HG02884 (cell line): ENCODE results near the gene NSG1.

Source experiments
- ATAC-seq: cut with Tn5 transposase; IDR thresholded peaks from one replicate; pipeline ENCODE4 v1.9.1; 2021; ENCODE audit warnings: mild to moderate bottlenecking, moderate library complexity; ENCODE audit not compliant: unreplicated experiment

NSG1 gene

GRCh38 chr4:4395849-4396627, 9.1 kb downstream of the NSG1 start:
- ATAC-seq, result no peak

- no peak for ATAC-seq
Measured at GRCh38 chr4:4396628-4397440, 9.9 kb downstream of the NSG1 start.

GRCh38 chr4:4397441-4397819, 10.5 kb downstream of the NSG1 start:
- no peak for ATAC-seq

- no peak for ATAC-seq
Measured at GRCh38 chr4:4398430-4398829, 11.5 kb downstream of the NSG1 start.

GRCh38 chr4:4401036-4401435, 14.1 kb downstream of the NSG1 start:
- ATAC-seq, result no peak

GRCh38 chr4:4402966-4403365, 16.1 kb downstream of the NSG1 start:
- ATAC-seq, result no peak

- ATAC-seq, result no peak
Measured at GRCh38 chr4:4405358-4405962, 18.6 kb downstream of the NSG1 start.

- ATAC-seq, result no peak
Measured at GRCh38 chr4:4406455-4407298, 19.8 kb downstream of the NSG1 start.

- ATAC-seq, result no peak
Measured at GRCh38 chr4:4407299-4408131, 20.6 kb downstream of the NSG1 start.

GRCh38 chr4:4408132-4408523, 21.2 kb downstream of the NSG1 start:
- no peak for ATAC-seq

GRCh38 chr4:4408576-4409335, 21.9 kb downstream of the NSG1 start:
- no peak for ATAC-seq

GRCh38 chr4:4409416-4410115, 22.7 kb downstream of the NSG1 start:
- no peak for ATAC-seq

- ATAC-seq, result no peak
Measured at GRCh38 chr4:4410271-4410670, 23.4 kb downstream of the NSG1 start.

GRCh38 chr4:4411906-4412305, 25.0 kb downstream of the NSG1 start:
- ATAC-seq, result no peak

GRCh38 chr4:4412641-4413372, 25.9 kb downstream of the NSG1 start:
- no peak for ATAC-seq

GRCh38 chr4:4413373-4413725, 26.4 kb downstream of the NSG1 start:
- no peak for ATAC-seq

- ATAC-seq, result no peak
Measured at GRCh38 chr4:4413806-4414205, 26.9 kb downstream of the NSG1 start.

- ATAC-seq, result no peak
Measured at GRCh38 chr4:4415107-4415805, 28.4 kb downstream of the NSG1 start.
